GM19351 (cell line): ENCODE measurements around the gene SLC39A8.
"Not testable (repeated sequence)": the region's sequence is repeated elsewhere in the genome, so short reads cannot be mapped to it uniquely, and the experiment has no call there.

ENCODE experiments used
- ATAC-seq: cut with Tn5 transposase; IDR thresholded peaks from one replicate; pipeline ENCODE4 v1.9.1; 2021; ENCODE audit warnings: mild to moderate bottlenecking, moderate library complexity; ENCODE audit not compliant: unreplicated experiment

The SLC39A8 gene

DNA sequence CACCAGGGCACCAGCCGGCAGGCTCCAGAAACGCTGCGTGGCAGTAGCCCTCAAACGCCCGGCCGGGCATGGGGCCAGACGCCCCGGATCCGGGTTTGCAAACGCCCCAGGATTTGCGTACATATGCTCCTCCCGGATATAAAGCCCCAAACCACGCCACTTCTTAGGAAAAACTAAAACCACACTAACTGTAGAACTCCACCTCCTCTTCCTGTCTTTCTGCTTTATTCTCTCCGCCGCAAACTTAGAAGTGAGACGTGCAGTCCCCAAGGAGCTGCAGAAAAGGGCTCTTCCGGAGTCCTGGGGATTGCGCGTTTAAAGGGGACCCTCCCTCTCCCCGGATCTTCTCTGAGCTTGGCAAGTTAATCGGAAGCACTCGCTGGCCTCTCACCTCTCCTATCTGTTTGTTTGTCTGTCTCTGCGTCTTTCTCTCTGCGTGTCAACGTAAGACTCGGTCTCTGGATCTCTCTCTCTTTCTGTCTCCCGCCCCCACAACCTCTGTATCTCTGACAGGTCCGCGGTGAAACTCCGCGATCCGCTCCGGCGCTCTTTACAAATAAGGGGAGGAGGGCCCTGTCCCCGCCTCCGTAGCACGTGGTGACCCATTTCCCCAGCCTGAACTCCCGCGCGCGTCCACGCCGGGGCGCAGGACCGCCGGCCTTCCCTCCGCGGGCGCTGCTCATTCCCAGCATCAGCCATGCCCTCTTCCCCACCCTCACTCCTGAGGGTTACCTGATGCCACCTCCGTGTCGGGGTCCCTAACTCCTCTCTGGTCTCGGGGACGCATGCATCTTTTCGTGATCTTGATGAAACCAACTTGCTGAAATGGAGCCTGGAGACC, at the start of gene SLC39A8:
Gene SLC39A8, minus strand, starts transcription at position 529 of the 841 bp plus-strand sequence. CDS start 820 bp downstream, outside the sequence.
- peak; percentile 77 for ATAC-seq

DNA sequence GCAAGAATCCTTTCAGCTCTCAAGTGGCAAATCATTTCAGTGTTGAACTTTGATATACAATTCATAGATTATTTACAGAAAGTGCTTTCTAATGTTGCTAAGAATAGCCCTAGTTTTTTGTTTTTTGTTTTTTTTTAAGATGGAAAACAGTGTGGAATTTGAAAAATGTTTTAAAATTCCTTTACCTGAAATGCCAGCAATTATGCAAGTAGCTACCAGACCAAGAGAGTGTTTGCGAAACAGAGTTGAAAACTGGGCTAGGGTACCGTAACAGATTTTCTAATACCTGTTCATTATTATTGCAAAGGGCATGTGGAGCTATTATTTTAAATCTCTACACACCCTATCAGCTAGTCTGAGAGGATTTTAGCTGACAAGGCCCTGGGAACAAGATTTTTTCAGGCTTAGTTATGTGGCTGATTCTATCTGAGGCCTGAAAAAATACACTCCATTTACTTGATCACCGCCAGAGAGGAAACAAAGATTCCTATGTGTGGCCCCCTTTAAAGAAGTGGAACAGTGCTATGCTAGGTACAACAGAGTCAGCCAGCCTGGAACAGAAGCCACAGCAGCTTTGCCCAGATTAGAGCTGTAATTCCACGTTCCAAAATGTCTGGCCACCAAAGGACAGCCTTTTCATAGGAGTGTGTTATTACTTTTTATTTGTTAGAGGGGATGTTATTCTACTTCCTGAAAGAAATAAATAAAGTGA, 46.9 kb upstream of the SLC39A8 start:
- ATAC-seq: no peak

DNA sequence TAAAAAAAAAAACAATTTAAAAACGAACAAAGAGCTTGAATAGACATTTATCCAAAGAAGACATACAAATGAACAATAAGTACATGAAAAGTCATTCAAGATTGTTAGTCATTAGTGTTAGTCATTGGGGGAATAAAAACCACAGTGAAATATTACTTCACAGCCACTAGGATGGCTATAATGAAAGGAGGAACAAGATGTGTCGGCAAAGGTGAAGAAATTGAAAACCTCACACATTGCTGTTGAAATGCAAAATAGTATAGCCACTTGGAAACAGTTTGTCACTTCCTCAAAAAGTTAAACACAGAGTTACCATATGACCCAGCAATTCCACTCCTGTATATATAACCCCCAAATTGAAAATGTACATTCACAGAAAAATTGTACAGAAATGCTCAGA, 45.2 kb upstream of the SLC39A8 start:
- ATAC-seq: peak; percentile 98

DNA sequence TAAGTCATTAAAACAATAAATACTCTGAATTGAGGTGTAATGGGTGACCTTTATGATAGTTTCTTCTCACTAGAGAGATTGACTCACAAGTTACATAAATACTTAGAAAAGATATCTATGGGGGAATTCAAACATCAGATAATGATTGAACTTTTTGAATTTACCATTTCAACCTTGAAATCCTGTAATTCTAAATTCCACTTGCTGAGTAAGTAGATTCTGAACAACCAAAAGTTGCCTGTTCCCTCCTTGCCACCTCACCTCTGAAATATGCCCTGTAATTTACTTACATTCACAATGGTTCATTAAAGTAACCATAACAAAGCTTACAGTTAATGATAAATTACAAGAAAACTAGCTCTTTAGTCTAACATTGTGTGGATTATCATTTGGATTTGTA, 43.3 kb upstream of the SLC39A8 start:
- no peak for ATAC-seq

DNA sequence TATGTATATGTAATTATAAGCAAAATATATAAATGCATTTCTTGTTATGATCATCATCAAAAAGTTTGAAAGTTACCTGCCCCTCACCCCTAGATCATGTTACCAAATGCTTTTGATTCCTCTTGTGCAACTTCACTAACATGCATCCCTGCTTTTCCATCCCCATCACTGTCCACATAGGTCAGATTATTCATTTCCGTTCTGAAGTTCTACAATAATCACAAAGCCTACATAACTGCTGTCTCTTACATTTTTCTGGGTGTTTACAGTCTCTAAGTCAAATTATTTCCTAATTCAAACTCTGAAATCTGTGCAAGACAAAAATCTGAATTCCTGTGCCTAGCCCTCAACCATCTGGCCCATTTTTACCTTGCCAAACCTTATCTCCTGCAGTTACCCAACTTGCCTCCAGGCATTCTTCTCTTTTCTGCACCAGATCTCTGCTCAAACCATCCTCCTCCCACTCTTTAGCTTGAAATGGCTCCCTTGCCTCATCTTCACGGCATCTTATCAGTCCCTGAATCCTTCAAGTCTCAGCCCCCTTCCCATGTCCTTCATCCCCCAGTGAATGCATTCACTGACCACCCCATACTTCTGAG, 42.4 kb upstream of the SLC39A8 start:
- no peak for ATAC-seq

DNA sequence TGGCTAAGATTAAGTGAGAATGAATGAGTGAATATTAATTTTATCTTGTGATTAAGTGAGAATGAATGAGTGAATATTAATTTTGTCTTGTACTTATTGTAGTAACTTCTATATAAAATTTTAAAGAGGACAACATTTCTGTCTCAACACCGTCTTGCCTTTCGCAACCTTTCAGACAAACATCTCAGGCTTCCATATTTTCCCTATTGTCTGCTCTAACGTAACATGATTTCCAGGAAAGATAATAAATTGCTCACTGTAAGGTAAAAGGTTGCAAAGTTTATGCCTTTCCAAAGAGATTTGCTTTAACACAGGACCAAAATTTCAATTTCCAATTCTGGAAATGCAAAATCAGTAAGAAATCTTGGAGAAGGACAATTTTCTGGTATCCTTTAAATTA, 41.7 kb upstream of the SLC39A8 start:
- ATAC-seq: no peak

DNA sequence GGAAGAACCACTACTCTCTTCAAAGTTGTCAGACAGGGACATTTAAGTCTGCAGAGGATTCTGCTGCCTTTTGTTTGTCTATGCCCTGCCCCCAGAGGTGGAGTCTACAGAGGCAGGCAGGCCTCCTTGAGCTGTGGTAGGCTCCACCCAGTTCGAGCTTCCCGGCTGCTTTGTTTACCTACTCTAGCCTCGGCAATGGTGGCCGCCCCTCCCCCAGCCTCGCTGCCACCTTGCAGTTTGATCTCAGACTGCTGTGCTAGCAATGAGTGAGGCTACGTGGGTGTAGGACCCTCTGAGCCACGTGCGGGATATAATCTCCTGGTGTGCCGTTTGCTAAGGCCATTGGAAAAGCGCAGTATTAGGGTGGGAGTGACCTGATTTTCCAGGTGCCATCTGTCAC, 35.0 kb upstream of the SLC39A8 start:
- ATAC-seq: not testable (repeated sequence)

DNA sequence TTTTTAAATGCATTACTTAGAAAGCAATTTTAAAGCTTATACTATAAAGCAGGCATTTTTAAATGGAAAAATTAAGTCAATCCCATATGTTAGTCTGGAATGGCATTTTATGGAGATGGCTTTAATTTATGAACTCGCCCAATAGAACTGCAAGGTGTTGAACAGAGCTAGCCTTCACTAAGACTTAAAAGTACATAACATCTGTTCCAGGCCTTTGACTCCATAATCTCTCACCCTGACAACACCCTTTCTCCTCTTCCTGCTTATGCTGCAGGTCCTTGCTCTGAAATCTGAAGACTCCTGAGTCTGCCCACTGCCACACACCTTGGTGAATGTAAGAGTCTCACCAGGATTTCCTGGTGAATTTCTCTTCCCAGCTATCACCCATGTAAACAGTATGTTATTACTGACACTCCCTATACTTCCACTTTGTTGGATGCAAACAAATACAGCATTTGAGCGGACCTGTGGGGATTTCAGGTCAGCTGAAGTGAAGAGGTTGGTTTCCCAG, 17.7 kb upstream of the SLC39A8 start:
- ATAC-seq: no peak

DNA sequence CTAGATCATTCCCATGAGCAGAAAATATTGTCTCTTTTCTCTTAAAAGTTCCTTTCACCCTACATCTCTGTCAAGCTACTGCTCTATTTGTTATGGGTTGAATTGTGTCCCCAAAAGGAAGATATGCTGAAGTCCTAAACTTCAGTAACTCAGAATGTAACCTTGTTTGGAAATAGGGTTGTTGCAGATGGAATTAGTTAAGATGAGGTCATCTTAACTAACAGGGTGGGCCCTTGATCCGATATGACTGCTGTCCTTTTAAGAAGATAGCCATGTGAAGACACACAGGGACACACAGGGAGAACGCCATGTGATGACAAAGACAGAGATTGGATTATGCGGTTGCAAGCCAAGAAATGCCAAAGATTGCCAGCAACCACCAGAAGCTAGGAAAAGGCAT, 12.8 kb upstream of the SLC39A8 start:
- no peak for ATAC-seq

DNA sequence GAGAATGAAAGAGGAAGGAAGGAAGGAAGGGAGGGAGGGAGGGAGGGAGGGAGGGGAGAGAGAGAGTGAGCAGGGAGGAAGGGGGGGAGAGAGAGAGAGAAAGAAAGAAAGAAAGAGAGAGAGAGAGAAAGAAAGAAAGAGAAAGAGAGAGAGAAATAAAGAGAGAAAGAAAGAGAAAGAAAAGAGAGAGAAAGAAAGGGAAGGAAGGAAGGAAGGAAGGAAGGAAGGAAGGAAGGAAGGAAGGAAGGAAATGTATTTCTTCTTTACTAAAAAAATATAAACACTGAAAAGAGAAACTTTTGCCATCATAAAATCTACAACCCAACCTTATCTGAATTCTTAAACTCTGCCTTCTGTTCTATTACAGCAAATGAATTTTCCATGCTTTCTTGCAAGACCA, 12.4 kb upstream of the SLC39A8 start:
- ATAC-seq: not testable (repeated sequence)

DNA sequence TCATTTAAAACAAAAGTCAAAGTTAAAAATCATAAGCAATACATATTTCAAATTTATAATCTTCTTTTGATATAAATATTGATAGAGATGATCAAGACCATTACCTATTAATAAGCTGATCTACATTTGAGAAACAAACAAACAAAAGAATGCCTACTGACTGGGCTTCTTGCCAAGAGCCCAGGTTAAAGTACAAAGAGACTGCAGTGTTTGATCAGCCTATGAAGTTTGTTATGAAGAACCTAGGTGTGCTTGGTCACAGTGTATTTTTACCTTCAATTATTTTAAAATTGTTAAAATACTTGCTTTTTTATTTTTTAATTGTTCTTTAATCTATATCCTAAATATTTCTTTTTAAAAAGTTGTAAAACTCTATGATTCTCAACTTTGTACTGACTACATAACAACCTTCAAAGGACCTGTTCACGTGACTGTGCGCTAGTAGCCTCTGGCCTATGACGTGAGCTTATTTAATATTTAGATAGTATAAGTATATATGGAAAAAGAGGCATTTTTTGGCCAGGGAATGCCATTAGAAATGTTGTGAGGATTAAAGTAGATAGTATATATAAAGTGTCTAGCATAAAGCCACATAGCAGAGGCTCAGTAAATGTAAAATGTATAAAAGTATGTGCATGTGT, 11.4 kb upstream of the SLC39A8 start:
- ATAC-seq: no peak

DNA sequence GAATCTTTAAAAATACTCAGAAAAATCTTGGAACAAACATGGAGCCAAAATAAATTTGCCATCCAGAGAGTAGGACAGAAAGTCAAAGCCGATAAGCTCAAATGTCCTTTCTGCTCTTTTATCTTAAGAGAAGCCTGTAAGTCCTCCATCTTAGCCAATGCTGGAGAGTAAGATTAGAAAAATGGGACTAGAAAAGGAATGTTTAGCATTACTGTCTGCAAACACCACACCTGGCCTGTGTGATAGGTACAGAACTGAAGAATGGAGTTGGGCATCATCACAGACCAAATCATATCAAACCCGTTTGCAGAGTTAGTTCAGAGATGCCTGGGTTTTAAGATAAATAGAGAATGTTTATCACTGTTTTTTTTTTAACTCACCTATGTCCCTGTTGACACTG, 10.5 kb upstream of the SLC39A8 start:
- no peak for ATAC-seq

DNA sequence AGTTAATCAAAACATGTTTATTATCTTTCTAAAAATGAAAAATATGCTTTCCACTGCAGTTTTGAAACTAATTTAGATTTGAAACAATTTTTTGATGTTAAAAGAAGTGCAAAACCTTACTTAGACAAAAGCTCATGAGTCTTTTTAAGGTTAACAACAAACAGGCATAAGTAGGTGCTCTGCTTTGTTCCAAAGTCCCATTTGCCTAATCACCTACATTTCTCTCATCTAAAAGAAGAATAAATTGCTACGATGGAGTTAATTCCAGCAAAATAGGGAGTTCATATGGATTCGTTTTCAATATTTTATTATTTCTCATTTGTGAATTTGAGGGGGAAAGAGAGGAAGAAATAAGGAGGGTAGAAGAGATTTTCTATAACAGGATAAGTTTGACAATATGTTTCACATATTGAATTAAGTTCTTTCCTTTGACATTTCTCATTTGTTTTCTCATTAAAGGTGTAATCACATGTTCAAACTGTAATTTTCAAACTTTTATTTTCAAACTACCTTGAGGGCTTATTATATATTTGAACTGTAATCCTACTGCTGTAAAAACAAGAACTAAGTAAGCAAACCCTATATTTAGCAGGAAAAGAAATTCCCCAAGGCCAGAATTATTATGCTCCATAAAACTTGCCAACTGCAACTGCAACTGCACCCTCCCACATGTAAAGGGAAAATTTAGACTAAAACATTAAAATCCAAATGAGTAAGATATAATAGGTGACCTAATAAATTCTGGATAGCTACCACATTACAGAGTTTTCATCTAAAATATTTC, 9.6 kb upstream of the SLC39A8 start:
- ATAC-seq: no peak

DNA sequence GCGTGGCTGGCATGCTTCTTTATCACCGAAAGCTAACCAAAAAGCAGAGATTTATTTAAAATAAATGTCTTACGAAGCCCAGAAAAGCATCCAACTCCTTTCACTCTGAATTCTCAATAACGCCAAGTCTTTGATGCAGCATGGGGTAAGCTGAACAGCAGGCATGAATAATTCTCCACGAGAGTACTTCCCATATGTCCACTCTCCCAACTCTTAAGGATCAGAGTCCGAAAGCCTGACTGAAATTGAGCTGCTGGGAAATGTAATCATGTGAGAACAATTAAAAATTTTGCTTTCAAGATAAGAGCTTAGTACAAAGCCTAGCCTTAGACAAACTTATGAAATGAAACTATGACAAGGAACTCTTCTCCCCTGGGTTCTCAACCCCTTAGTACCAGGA, 7.5 kb upstream of the SLC39A8 start:
- no peak for ATAC-seq

DNA sequence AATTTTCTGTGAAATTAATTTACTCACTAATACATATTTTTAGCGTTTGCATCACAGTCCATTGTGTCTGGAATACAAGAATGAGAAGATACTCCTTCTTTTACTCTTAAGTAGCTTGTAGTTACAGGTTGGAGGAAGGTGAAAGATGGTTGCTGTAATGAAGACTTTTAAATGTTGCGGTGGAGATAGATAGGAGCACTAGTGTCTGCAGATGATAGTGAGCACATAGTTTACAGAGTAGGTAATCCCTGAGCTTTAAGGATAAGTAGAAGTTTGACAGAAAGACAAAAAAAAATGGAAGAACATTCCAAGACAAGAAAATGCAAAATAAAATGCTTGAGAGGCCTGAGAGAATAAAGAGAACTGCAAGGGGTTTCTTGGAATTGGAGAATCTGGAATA, 5.4 kb upstream of the SLC39A8 start:
- ATAC-seq: no peak

DNA sequence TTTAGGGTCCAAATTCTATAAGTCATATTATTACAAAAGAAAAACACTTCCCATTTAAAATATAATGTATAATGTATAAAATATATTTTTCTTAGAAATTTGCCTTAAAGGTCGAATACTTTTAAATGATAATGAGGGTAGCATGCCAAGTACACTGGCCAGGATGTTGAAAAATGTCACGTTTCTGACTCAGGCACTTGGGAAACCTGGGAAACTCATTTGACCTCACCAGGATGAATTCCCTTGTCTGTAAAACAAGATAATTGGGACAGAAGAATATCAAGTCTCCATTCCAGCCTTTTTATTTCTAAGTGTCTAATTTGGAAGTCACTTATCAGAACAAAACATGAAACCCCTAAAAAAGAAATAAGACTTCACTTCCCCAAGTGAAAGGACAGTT, 3.4 kb upstream of the SLC39A8 start:
- no peak for ATAC-seq

DNA sequence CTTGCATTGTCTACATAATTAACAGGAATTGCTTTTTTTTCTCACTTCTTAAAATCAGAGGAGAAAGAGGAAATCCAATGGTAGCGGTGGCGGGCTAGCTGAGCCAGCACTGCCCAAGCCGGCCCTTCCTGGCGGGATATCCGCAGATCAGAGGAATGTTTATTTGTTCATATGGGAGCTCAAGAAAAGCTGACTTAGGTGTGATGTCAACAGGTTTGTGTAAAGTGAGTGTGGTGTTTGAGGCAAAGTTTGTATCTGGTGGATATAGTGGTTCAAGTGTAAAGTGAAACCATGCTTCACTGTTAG, 466 bp upstream of the SLC39A8 start:
- ATAC-seq: no peak

DNA sequence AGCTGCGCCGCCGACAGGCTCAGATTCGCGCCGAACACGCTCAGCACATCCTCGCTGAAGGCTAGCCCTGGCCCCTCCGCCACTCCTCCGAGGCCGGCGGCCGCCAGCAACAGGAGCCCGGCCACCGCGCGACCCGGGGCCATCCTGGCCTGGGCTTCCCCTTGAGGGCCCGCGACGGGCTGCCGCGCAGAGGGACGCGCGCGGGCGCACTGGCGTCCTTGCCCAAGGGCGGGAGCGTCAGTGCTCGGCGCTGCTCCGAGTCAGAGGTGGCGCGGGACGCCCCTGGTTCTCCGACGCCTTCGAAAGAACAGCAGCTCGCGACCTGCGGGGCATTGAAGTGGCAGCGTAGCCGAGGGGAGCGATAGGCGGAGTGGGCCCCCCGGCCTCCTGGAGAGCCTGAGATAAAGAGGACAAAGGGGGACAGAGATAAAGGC, 745 bp downstream of the SLC39A8 start:
- peak; percentile 48 for ATAC-seq

DNA sequence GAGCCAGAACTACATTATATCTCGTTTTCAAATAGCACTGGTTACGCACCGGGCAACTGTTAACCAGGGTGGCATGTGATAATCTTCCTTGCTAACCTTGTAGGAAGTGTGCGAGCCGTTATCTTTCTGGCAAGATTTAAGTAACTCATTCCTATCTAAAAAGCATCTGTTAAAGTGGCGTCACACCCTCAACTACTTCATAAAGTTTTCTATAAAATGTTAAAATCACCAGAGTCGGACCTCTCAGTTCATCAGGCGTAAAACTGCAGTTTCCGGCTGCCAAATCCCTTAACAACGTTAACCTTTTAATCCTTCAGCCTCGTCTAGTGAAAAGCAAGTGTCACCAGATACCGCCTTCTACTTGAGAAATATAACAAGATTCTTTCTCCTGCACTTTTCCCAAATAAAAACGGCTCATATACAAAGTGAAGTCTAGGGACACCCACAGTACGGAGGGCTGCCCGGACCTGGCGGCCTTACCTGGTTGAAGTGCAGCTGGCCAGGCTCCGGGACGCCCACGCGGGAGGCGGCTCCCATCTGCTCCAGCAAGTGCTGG, 1.2 kb downstream of the SLC39A8 start:
- peak; percentile 32 for ATAC-seq

DNA sequence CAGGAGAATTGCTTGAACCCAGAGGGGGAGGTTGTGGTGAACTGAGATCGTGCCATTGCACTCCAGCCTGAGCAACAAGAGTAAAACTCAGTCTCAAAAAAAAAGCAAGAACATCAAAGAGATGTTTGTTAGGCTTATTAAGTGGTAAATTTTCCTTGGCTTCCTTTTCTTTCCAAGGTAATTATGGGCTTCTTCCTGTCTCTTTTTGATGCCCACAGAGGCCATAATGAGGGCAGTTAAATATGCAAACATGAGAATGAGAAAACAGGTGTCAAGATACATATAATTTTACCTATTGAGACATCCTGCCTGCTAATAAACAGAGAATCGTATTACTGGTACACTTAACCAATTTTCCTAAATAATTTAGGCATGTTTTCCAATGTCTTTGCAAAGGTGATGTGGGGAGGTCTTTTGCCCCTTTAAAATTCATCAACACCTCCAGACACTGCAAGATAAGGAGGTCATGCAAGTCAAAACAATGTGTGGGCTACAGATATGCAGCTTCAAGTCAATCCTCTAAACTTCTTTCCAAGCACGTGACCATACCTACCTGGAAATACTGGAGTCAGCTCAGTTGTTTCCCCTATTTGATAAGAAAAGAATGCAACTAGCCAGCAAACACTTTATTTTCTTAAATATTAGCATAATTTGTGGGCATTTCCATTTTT, 2.7 kb downstream of the SLC39A8 start:
- ATAC-seq: no peak
